Mesendoderm (in vitro differentiated cells): ENCODE measurements around the gene ITGA2.

Experiments used
- DNase-seq: peaks from one replicate; pipeline ENCODE4 v3.0.0; 2013
- H2AK5ac ChIP-seq: 2 replicates; pipeline ENCODE4 v1.6.1; 2013; ENCODE audit warnings: low read length, inconsistent platforms
- H2BK120ac ChIP-seq: 2 replicates; pipeline ENCODE4 v1.6.1; 2013; ENCODE audit warnings: low read depth, mild to moderate bottlenecking, low read length, moderate library complexity, mixed read lengths
- H2BK15ac ChIP-seq: replicated peaks from 2 replicates; pipeline ENCODE4 v1.6.1; 2013; ENCODE audit warnings: low read depth, mild to moderate bottlenecking, moderate library complexity
- H2BK5ac ChIP-seq: 2 replicates; pipeline ENCODE4 v1.6.1; 2013; ENCODE audit warnings: low read length, inconsistent platforms
- H3K18ac ChIP-seq: 2 replicates; pipeline ENCODE4 v1.6.1; 2013; ENCODE audit warnings: mild to moderate bottlenecking, low read length, mixed read lengths
- H3K23ac ChIP-seq: one replicate; pipeline ENCODE4 v1.6.1; 2013; ENCODE audit warnings: low read length
- H3K27ac ChIP-seq: 2 replicates; pipeline ENCODE4 v1.5.1; 2013; ENCODE audit warnings: low read depth, mild to moderate bottlenecking, inconsistent platforms, low read length, moderate library complexity
- H3K27me3 ChIP-seq: 2 replicates; pipeline ENCODE4 v1.6.1; 2013; ENCODE audit warnings: low read length, control low read depth, mild to moderate bottlenecking, inconsistent platforms; ENCODE audit not compliant: insufficient read depth, poor library complexity
- H3K36me3 ChIP-seq: 2 replicates; pipeline ENCODE4 v1.6.1; 2013; ENCODE audit warnings: low read length, inconsistent platforms; ENCODE audit not compliant: control insufficient read depth, insufficient read depth
- H3K4ac ChIP-seq: one replicate; pipeline ENCODE4 v1.6.1; 2013; ENCODE audit warnings: low read depth, mild to moderate bottlenecking, low read length, moderate library complexity
- H3K4me1 ChIP-seq: 2 replicates; pipeline ENCODE4 v1.6.1; 2013; ENCODE audit warnings: low read depth, low read length, inconsistent platforms; ENCODE audit not compliant: control insufficient read depth
- H3K4me2 ChIP-seq: 2 replicates; pipeline ENCODE4 v1.6.1; 2013; ENCODE audit warnings: low read length
- H3K4me3 ChIP-seq: 2 replicates; pipeline ENCODE4 v1.5.1; 2013; ENCODE audit warnings: mild to moderate bottlenecking, low read length
- H3K56ac ChIP-seq: one replicate; pipeline ENCODE4 v1.6.1; 2013; ENCODE audit warnings: low read length
- H3K79me1 ChIP-seq: 2 replicates; pipeline ENCODE4 v1.6.1; 2013; ENCODE audit warnings: low read length, inconsistent platforms
- H3K79me2 ChIP-seq: 2 replicates; pipeline ENCODE4 v1.6.1; 2013; ENCODE audit warnings: mild to moderate bottlenecking, low read length; ENCODE audit not compliant: control insufficient read depth, insufficient read depth
- H3K9ac ChIP-seq: 2 replicates; pipeline ENCODE4 v1.6.1; 2013; ENCODE audit warnings: low read length, inconsistent platforms
- H4K5ac ChIP-seq: one replicate; pipeline ENCODE4 v1.6.1; 2013; ENCODE audit warnings: low read length
- H4K8ac ChIP-seq: one replicate; pipeline ENCODE4 v1.6.1; 2013; ENCODE audit warnings: low read depth, mild to moderate bottlenecking, control low read depth, low read length, moderate library complexity
- WGBS: extraction: QIAGEN DNeasy Blood & Tissue Kit; methylation state at CpG from one replicate; pipeline ENCODE4 v1.1.7; 2013; ENCODE audit warnings: low lambda C conversion rate, missing lambda C conversion rate; ENCODE audit not compliant: insufficient coverage; ENCODE audit errors: extremely low coverage; 5-methylcytosine and 5-hydroxymethylcytosine counted together

Gene ITGA2

GRCh38 chr5:52990528-52990925 lies 1.4 kb downstream of the ITGA2 start:
- Histone ChIP-seq H2BK5ac (no peak overlapping the region), H3K27ac (no peak overlapping the region)

GRCh38 chr5:52993367-52993766 lies 4.2 kb downstream of the ITGA2 start:
- Histone ChIP-seq H2AK5ac (no peak overlapping the region), H3K79me2 (no peaks in the 10 kb centered on the region), H2BK120ac (no peak overlapping the region), H3K4me2 (no peak overlapping the region), H4K8ac (no peak overlapping the region), H3K18ac (no peak overlapping the region), H3K9ac (no peak overlapping the region), H3K4ac (no peak overlapping the region), H3K56ac (no peak overlapping the region), H3K36me3 (no peaks in the 10 kb centered on the region), H4K5ac (no peak overlapping the region), H3K79me1 (no peaks in the 10 kb centered on the region), H2BK5ac (no peak overlapping the region), H3K27me3 (no peaks in the 10 kb centered on the region), H2BK15ac (no peak overlapping the region), H3K4me3 (no peak overlapping the region), H3K4me1 (no peaks in the 10 kb centered on the region), H3K23ac (no peak overlapping the region), H3K27ac (no peak overlapping the region)
- no peak for DNase-seq
- WGBS, result no CpG with 5 or more reads among the region's 2 CpGs

More at GRCh38 chr5:52990528-52990925, 1.4 kb downstream of the ITGA2 start:
- no peak overlapping the region for H3K4ac ChIP-seq
- no peak overlapping the region for H4K8ac ChIP-seq
- H3K79me2 ChIP-seq, result no peaks in the 10 kb centered on the region
- no peaks in the 10 kb centered on the region for H3K79me1 ChIP-seq
- no peaks in the 10 kb centered on the region for H3K27me3 ChIP-seq
- H3K4me2 ChIP-seq, result no peak overlapping the region
- no peak for DNase-seq
- no peak overlapping the region for H3K18ac ChIP-seq
- H3K36me3 ChIP-seq, result no peaks in the 10 kb centered on the region
- H2BK120ac ChIP-seq, result no peak overlapping the region
- no peak overlapping the region for H4K5ac ChIP-seq
- no peaks in the 10 kb centered on the region for H3K4me1 ChIP-seq
- H3K4me3 ChIP-seq, result no peak overlapping the region
- no peak overlapping the region for H3K9ac ChIP-seq
- no peak overlapping the region for H3K23ac ChIP-seq
- WGBS, result no CpG with 5 or more reads among the region's 4 CpGs
- no peak overlapping the region for H3K56ac ChIP-seq
- no peak overlapping the region for H2BK15ac ChIP-seq
- H2AK5ac ChIP-seq, result no peak overlapping the region

GRCh38 chr5:52994266-52994665 lies 5.1 kb downstream of the ITGA2 start:
- no peak overlapping the region for H3K27ac ChIP-seq
- H2BK5ac ChIP-seq, result no peak overlapping the region
- H2BK120ac ChIP-seq, result no peak overlapping the region
- H3K27me3 ChIP-seq, result no peaks in the 10 kb centered on the region
- no peak overlapping the region for H2AK5ac ChIP-seq
- H3K79me1 ChIP-seq, result no peaks in the 10 kb centered on the region
- no peak overlapping the region for H2BK15ac ChIP-seq
- H3K56ac ChIP-seq, result no peak overlapping the region
- no peak overlapping the region for H3K18ac ChIP-seq
- H4K5ac ChIP-seq, result no peak overlapping the region
- no peaks in the 10 kb centered on the region for H3K36me3 ChIP-seq
- H3K4me3 ChIP-seq, result no peak overlapping the region
- H3K23ac ChIP-seq, result no peak overlapping the region
- no peaks in the 10 kb centered on the region for H3K4me1 ChIP-seq
- WGBS, result no CpG with 5 or more reads among the region's 1 CpG
- no peak overlapping the region for H3K4ac ChIP-seq
- no peak for DNase-seq
- no peak overlapping the region for H3K4me2 ChIP-seq
- H3K79me2 ChIP-seq, result no peaks in the 10 kb centered on the region
- H3K9ac ChIP-seq, result no peak overlapping the region
- H4K8ac ChIP-seq, result no peak overlapping the region

DNA sequence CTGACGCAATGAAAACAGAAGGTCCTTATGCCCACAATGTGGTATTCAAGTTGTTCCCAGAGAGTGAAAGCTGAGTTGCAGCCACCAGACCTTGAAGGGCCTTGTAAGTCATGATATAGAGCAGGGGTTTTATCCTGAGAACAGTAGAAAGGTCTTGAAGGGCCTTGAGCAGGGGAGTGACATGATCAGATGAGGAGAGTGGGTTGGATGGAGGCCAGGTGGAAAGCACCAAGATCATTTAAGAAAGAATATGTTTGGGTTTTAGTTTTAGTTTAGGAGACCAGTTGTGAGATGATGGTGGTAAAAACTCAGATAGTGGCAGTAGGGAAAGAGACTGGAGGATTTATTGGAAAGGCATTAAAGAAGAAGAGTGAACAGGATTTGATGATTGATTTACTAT lies 5.9 kb downstream of the ITGA2 start:
- Histone ChIP-seq H3K79me2 (no peaks in the 10 kb centered on the region), H3K79me1 (no peaks in the 10 kb centered on the region), H3K27ac (no peak overlapping the region), H3K36me3 (no peaks in the 10 kb centered on the region), H3K56ac (no peak overlapping the region), H3K4ac (no peak overlapping the region), H2BK120ac (no peak overlapping the region), H3K27me3 (no peaks in the 10 kb centered on the region), H3K18ac (no peak overlapping the region), H3K9ac (no peak overlapping the region), H2BK15ac (no peak overlapping the region), H3K4me3 (no peak overlapping the region), H3K4me1 (no peaks in the 10 kb centered on the region), H3K23ac (no peak overlapping the region), H2AK5ac (no peak overlapping the region), H4K8ac (no peak overlapping the region), H3K4me2 (no peak overlapping the region), H4K5ac (no peak overlapping the region), H2BK5ac (no peak overlapping the region)
- no peak for DNase-seq
- WGBS, result no CpG with 5 or more reads among the region's 1 CpG

GRCh38 chr5:52995914-52996313 lies 6.8 kb downstream of the ITGA2 start:
- WGBS, result 100% methylated on average over 1 of the region's 1 CpG
- DNase-seq, result no peak
- no peaks in the 10 kb centered on the region for H3K79me2 ChIP-seq

GRCh38 chr5:52996979-52997378 lies 7.8 kb downstream of the ITGA2 start:
- H3K56ac ChIP-seq, result no peak overlapping the region
- H3K4me3 ChIP-seq, result no peak overlapping the region

More at GRCh38 chr5:52995914-52996313, 6.8 kb downstream of the ITGA2 start:
- H2BK5ac ChIP-seq, result no peak overlapping the region
- no peak overlapping the region for H3K18ac ChIP-seq
- H2AK5ac ChIP-seq, result no peak overlapping the region
- no peak overlapping the region for H2BK120ac ChIP-seq
- H3K4me2 ChIP-seq, result no peak overlapping the region
- no peaks in the 10 kb centered on the region for H3K79me1 ChIP-seq
- H3K27me3 ChIP-seq, result no peaks in the 10 kb centered on the region
- no peaks in the 10 kb centered on the region for H3K36me3 ChIP-seq
- no peak overlapping the region for H3K56ac ChIP-seq
- H3K9ac ChIP-seq, result no peak overlapping the region
- H2BK15ac ChIP-seq, result no peak overlapping the region
- no peak overlapping the region for H3K27ac ChIP-seq
- no peak overlapping the region for H3K4me3 ChIP-seq
- no peak overlapping the region for H3K4ac ChIP-seq
- no peak overlapping the region for H3K23ac ChIP-seq
- H3K4me1 ChIP-seq, result no peaks in the 10 kb centered on the region
- no peak overlapping the region for H4K5ac ChIP-seq
- H4K8ac ChIP-seq, result no peak overlapping the region

More at GRCh38 chr5:52996979-52997378, 7.8 kb downstream of the ITGA2 start:
- no peak overlapping the region for H2BK15ac ChIP-seq
- no peaks in the 10 kb centered on the region for H3K79me1 ChIP-seq
- no peak overlapping the region for H2BK5ac ChIP-seq
- no peak overlapping the region for H3K4me2 ChIP-seq
- H3K23ac ChIP-seq, result no peak overlapping the region
- no peak overlapping the region for H4K8ac ChIP-seq
- no peak overlapping the region for H2AK5ac ChIP-seq
- H3K79me2 ChIP-seq, result no peaks in the 10 kb centered on the region
- H2BK120ac ChIP-seq, result no peak overlapping the region
- no CpG with 5 or more reads among the region's 1 CpG for WGBS
- no peak overlapping the region for H4K5ac ChIP-seq
- no peak overlapping the region for H3K9ac ChIP-seq
- no peaks in the 10 kb centered on the region for H3K36me3 ChIP-seq
- DNase-seq, result no peak
- no peak overlapping the region for H3K4ac ChIP-seq
- no peak overlapping the region for H3K27ac ChIP-seq
- no peaks in the 10 kb centered on the region for H3K4me1 ChIP-seq
- H3K27me3 ChIP-seq, result no peaks in the 10 kb centered on the region
- no peak overlapping the region for H3K18ac ChIP-seq
